GM12875 (cell line): Measurements from ENCODE around the gene MAGEA3.
"Not testable (repeated sequence)": the region's sequence is repeated elsewhere in the genome, so short reads cannot be mapped to it uniquely, and the experiment has no call there.

ENCODE experiments used
- H3K4me3 ChIP-seq: one replicate; pipeline ENCODE4 v1.5.1; 2011; ENCODE audit warnings: low read depth, low read length, control low read depth
- TF ChIP-seq, protein P1 (sequence below): IDR thresholded peaks from 2 replicates; pipeline ENCODE4 v1.5.1; 2011; ENCODE audit warnings: low read depth, mild to moderate bottlenecking, control low read depth, inconsistent platforms, low read length, moderate library complexity, borderline replicate concordance; ENCODE audit not compliant: insufficient read depth

The MAGEA3 gene

GRCh38 chrX:152674135-152674534, 24.5 kb upstream of the MAGEA3 start:
- H3K4me3 ChIP-seq: no peak overlapping the region
- TF ChIP-seq, protein P1, sequence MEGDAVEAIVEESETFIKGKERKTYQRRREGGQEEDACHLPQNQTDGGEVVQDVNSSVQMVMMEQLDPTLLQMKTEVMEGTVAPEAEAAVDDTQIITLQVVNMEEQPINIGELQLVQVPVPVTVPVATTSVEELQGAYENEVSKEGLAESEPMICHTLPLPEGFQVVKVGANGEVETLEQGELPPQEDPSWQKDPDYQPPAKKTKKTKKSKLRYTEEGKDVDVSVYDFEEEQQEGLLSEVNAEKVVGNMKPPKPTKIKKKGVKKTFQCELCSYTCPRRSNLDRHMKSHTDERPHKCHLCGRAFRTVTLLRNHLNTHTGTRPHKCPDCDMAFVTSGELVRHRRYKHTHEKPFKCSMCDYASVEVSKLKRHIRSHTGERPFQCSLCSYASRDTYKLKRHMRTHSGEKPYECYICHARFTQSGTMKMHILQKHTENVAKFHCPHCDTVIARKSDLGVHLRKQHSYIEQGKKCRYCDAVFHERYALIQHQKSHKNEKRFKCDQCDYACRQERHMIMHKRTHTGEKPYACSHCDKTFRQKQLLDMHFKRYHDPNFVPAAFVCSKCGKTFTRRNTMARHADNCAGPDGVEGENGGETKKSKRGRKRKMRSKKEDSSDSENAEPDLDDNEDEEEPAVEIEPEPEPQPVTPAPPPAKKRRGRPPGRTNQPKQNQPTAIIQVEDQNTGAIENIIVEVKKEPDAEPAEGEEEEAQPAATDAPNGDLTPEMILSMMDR: no peak

DNA sequence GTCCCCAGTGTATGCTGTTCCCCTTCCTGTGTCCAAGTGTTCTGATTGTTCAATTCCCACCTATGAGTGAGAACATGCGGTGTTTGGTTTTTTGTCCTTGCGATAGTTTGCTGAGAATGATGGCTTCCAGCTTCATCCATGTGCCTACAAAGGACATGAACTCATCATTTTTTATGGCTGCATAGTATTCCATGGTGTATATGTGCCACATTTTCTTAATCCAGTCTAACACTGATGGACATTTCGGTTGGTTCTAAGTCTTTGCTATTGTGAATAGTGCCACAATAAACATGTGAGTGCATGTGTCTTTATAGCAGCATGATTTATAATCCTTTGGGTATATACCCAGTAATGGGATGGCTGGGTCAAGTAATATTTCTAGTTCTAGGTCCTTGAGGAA, 23.9 kb upstream of the MAGEA3 start:
- H3K4me3 ChIP-seq: not testable (repeated sequence)

DNA sequence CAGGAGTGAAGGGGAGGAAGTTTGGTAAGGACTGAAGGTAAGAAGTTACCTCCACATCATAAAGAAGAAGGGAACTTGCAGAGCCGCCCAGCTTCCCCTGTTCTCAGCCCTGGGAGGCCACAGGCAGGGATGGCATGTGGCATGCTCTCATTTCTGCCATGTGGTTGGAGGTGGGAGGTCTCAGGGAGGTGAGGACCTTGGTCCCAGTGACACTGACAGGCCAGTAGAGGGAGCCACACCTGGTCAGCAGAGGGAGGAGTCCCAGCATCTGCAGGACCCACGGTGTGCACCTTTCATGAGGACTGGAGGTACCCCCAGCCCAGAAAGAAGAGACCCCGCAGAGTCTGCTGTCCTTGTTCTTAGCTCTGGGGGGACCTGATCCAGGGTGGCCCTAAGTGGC, 17.6 kb upstream of the MAGEA3 start:
- H3K4me3 ChIP-seq: not testable (repeated sequence)

DNA sequence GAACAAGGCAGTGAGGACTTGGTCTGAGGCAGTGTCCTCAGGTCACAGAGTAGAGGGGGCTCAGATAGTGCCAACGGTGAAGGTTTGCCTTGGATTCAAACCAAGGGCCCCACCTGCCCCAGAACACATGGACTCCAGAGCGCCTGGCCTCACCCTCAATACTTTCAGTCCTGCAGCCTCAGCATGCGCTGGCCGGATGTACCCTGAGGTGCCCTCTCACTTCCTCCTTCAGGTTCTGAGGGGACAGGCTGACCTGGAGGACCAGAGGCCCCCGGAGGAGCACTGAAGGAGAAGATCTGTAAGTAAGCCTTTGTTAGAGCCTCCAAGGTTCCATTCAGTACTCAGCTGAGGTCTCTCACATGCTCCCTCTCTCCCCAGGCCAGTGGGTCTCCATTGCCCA, 1.8 kb downstream of the MAGEA3 start:
- not testable (repeated sequence) for H3K4me3 ChIP-seq

DNA sequence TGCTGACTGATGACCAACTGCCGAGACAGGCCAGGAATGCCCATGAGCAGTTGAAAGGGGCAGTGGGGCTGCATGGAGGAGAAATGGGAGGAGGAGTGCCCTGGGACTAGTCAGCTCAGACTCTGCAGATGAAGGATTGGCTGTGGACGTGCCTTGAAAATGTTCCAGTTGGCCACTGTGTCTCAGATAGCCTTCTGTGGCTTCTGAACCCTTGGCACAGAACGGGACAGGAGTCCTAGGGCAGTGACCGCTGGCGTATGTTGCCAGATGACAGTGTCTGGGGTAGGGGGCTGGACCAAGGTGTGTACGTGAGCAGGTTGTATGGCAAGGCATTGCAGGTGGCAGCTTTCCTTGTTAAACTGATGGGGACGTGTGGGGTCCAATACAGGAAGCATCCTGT, 7.9 kb downstream of the MAGEA3 start:
- not testable (repeated sequence) for H3K4me3 ChIP-seq

GRCh38 chrX:152709173-152709572, 10.6 kb downstream of the MAGEA3 start, which contains the start of gene CSAG2:
Gene CSAG2 (minus strand): TSS chrX:152709273. CDS start chrX:152709112, 161 bp downstream.
- H3K4me3 ChIP-seq: not testable (repeated sequence)

DNA sequence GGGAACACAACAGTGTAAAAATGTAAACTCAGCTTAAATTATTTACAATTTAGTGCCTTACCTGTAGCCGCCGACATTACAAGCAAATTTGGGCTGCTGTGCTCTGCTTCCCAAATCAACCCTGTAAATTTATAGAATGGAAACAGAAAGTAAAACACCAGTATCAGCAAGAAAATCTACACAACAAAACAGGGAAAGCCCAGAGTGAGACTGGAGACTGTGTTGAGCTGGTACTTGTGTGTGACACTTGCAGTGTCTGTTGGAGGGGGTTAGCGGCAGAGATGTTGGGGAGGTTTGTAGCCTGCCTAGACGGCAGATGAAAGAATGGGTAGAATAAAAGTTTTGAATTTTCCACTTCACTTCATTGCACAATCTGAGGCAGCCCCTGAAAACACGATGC, 14.6 kb downstream of the MAGEA3 start:
- not testable (repeated sequence) for H3K4me3 ChIP-seq

- H3K4me3 ChIP-seq: not testable (repeated sequence)
These were observed 15.5 kb downstream of the MAGEA3 start, which contains the start of gene MAGEA2B for GRCh38 chrX:152713815-152714787. Gene MAGEA2B (plus strand): TSS chrX:152714628. CDS start chrX:152717107, 2,479 bp downstream.

DNA sequence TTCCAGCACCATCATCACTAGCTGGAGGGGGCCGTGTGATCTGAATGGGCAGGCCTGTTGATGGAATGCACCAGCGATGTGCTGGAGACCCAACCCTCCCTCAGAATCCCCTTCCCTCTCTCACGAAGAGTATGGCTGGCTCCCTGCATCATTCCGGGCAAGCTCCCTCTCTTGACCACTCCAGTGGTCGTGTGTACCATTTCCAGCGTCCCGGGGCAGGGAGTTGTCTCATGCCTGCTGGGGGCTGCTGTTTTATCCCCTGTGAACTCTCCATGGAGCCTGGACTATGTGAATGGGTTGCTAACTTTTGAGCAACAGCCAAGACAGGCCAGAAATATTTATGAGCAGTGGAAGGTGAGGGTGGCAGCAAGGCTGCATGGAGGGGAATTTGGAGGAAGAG, 26.8 kb downstream of the MAGEA3 start:
- TF ChIP-seq, protein P1: no peak
- H3K4me3 ChIP-seq: no peak overlapping the region

DNA sequence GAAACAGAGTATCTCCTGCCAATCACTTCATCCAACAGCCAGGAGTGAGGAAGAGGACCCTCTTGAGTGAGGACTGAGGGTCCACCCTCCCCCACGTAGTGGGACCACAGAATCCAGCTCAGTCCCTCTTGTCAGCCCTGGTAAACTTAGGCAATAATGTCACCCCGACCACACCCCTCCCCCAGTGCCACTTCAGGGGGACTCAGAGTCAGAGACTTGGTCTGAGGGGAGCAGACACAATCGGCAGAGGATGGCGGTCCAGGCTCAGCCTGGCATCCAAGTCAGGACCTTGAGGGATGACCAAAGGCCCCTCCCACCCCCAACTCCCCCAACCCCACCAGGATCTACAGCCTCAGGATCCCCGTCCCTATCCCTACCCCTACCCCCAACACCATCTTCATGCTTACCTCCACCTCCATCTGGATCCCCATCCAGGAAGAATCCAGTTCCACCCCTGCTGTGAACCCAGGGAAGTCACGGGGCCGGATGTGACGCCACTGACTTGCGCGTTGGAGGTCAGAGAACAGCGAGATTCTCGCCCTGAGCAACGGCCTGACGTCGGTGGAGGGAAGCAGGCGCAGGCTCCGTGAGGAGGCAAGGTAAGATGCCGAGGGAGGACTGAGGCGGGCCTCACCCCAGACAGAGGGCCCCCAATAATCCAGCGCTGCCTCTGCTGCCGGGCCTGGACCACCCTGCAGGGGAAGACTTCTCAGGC, 34.8 kb downstream of the MAGEA3 start, which contains the start of the genes CSAG1 and MAGEA12:
Gene CSAG1, minus strand, starts transcription at position 461 of the 715 bp plus-strand sequence. CDS start 1,261 bp downstream, outside the sequence.
Gene MAGEA12, plus strand, starts transcription at position 497 of the 715 bp plus-strand sequence. CDS start 2,405 bp downstream, outside the sequence.
- H3K4me3 ChIP-seq: no peak within 1 kb of the TSS

DNA sequence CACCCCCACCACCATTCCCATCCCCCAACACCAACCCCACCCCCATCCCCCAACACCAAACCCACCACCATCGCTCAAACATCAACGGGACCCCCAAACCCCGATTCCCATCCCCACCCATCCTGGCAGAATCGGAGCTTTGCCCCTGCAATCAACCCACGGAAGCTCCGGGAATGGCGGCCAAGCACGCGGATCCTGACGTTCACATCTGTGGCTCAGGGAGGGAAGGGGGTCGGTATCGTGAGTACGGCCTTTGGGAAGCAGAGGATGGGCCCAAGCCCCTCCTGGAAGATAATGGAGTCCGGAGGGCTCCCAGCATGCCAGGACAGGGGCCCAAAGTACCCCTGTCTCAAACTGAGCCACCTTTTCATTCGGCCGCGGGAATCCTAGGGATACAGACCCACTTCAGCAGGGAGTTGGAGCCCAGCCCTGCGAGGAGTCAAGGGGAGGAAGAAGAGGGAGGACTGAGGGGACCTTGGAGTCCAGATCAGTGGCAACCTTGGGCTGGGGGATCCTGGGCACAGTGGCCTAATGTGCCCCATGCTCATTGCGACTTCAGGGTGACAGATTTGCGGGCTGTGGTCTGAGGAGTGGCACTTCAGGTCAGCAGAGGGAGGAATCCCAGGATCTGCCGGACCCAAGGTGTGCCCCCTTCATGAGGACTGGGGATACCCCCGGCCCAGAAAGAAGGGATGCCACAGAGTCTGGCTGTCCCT, 35.7 kb downstream of the MAGEA3 start:
- not testable (repeated sequence) for H3K4me3 ChIP-seq

More for the DNA sequence above, 34.8 kb downstream of the MAGEA3 start, which contains the start of the genes CSAG1 and MAGEA12:
- TF ChIP-seq, protein P1: no peak
